GM21526 (cell line): Measurements from ENCODE around the gene GALR3.

Experiments used
- ATAC-seq: cut with Tn5 transposase; IDR thresholded peaks from one replicate; pipeline ENCODE4 v1.9.1; 2021; ENCODE audit warnings: moderate library complexity; ENCODE audit not compliant: unreplicated experiment, low FRiP score

GALR3 gene

DNA sequence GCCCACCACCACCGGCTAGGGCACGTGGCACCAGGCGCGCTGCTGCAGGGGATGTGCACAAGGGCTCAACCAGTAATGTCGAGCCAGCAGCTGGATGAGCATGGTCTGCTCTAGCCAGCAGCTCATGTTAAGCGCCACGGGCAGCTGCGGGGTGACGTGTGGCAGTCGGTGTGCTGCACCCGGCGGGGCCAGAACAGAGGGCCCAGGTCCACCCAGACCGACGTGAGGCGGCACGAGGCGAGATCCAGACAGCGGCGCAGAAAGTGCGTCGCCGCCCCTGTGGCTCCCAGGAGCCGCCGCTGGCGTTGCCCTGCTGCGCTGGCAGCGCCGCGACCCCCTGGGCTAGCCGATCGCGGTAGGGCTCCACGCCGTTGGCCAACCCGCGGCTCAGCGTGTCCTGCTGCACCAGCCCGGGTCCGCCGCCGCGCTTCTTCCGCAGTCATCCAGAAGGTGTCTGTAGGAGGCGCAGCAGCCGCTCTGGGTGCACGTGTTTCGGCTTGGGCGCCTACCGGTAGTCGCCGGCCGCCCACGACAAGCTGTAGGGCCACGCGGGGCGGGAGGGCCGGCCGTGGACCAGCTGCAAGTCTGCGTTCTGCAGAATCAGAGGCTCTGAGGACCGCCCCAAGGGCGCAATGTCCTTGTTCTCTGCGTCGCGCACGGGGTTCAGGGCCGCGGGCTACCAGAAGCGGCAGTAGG lies 4.6 kb upstream of the GALR3 start:
- ATAC-seq, result no peak

DNA sequence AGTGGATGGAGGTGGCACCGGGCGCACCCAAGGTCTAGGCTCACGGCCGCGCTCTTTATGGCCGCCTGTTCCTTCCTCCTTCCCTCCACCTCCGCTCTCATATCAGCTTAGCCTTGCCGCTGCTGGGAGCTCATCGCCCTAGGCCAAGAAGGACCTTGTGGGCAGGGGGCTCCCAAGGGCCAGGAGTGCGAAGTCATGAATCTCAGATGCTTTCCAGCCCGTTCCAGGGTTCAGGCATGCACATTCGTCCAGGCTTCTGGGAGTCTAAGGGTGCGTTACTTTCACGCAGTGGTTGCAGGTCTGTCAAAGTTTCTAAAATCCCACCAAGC lies 4.1 kb upstream of the GALR3 start:
- ATAC-seq, result no peak

DNA sequence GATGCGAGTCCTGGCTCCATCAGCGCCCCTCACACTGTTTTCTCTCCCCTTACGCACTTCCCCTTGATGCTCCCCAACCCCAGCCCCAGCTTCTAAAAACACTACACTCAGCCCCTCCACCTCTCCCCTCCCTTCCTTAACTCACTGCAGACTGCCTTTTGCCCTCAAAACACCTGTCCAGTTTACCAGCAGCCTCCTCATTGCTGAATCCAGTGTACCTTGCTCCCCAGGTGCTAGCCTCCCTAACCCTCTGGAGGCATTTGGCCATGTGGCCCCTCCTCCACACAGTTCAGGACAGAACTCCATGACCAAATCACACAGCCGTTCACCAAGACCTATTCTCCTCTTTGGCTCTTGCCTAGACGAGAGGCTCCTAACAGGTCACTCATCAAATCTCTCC lies 2.8 kb upstream of the GALR3 start:
- no peak for ATAC-seq

DNA sequence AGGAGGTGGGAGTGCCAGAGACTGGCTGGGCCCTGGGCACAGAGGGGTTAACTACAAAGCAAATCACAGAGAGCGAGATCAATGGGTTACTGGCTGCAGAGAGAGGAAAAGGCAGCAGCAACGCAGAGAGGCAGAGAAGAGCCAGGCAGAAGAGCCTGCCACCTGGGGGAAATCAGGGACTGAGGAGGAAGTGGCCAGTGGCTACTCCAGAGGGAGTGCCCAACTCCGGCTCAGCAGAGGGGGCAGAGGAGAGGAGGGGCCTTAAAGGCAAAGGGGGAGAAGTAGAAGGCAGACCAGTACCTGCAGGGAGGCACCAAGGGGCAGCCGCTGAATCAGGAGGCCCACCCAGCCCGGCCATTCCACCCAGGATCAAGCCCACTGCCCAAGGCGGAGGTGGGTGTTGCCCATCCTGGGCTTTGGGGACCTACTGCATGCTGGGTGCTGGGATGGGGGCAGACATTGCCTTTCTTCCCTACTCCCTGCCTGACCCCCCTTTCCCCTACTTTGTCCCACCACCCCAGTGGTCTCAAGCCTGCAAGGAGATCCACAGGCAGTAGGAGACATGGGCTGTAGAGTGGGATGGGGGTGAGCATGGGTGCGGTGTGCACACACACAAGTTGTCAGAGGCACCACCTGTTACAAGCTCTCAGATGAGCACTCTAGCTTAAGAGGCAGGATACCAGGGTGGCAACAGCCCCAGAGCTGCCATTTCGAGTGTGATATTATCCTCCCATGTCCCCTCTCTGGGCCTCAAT lies 926 bp upstream of the GALR3 start:
- no peak for ATAC-seq

DNA sequence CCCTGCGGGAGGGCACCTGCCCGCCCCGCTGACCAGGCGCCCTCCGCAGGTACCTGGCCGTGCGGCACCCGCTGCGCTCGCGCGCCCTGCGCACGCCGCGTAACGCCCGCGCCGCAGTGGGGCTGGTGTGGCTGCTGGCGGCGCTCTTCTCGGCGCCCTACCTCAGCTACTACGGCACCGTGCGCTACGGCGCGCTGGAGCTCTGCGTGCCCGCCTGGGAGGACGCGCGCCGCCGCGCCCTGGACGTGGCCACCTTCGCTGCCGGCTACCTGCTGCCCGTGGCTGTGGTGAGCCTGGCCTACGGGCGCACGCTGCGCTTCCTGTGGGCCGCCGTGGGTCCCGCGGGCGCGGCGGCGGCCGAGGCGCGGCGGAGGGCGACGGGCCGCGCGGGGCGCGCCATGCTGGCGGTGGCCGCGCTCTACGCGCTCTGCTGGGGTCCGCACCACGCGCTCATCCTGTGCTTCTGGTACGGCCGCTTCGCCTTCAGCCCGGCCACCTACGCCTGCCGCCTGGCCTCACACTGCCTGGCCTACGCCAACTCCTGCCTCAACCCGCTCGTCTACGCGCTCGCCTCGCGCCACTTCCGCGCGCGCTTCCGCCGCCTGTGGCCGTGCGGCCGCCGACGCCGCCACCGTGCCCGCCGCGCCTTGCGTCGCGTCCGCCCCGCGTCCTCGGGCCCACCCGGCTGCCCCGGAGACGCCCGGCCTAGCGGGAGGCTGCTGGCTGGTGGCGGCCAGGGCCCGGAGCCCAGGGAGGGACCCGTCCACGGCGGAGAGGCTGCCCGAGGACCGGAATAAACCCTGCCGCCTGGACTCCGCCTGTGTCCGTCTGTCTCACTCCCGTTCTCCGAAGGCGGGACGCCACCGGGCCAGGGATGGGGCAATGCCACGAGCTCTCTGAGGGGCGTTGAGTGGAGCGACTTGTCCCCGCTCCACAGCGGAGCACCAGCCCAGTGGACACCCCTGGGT lies 1.8 kb downstream of the GALR3 start:
- no peak for ATAC-seq

DNA sequence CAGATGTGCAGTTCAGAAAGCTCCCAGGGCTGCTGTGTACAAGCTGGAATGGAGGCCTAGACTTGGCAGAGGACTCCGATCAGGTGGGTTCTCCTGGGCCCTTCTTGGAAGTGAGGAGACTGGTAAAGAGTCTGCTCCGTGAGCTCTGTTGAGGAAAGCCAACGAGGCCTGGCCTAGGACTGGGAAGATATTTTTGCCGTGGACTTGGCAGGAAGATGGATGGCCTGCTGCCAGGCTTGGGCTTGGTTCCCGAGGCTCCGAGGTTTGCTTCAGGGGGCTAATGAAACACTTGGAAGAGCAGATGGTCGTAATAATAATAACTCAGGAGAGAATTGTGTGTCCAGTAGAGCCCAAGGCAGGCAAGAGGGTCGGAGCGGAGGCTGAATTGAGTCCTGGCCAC lies 3.9 kb downstream of the GALR3 start:
- no peak for ATAC-seq

DNA sequence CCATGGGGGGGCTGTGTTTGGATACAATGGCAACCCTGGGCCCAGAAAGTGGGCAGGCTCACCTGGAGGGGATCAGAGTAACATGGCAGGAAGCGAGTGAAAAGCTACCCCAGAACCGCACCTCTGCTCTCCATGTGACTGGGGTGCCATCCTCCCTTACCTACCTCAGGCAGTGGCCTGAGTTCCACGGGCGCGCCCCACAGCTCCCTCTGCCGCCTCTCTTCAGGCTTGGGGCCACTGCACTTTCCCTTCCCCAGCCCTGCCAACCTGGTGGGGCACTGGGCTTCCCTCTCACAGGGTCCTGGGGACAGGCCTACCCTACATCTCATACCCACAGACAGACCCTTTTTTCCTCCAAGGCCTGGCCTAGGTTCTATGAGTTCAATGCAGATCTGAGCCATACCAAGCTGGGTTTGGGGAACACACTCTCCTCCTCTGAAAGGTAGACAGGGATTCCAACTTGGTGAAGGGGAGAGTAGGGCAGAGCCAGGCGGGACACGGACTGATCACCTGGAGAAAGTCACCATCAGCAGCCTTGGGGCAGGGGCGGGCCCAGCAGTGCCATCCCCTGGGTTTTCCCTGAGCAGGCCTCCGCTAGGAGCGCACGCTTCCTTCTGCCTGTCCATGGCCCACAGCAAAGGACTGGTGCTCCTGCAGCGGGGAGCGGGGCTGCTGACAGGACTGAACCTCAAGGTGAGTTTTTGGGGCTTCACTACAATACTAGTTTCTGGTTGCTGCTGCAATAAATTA lies 7.1 kb downstream of the GALR3 start:
- ATAC-seq, result no peak

DNA sequence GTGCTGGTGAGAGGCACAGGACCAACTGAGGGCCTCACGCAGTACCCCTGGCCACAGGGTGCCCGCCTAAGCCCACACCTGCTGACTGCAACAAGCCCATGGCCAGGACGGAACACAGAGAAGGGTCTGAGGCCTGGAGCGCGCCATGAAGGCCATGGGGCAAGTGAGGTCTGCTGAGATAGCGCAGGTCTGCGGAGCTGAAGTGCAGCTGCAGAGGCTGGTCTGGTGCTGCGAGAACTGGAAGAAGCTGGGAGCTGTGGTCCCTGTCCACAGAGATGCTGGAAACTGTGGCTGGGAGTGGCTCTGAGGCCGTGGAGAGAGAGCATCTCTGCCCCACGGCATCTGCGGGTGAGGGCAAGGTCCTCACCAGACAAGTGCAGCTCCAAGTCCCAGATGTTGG lies 8.3 kb downstream of the GALR3 start:
- ATAC-seq, result no peak

DNA sequence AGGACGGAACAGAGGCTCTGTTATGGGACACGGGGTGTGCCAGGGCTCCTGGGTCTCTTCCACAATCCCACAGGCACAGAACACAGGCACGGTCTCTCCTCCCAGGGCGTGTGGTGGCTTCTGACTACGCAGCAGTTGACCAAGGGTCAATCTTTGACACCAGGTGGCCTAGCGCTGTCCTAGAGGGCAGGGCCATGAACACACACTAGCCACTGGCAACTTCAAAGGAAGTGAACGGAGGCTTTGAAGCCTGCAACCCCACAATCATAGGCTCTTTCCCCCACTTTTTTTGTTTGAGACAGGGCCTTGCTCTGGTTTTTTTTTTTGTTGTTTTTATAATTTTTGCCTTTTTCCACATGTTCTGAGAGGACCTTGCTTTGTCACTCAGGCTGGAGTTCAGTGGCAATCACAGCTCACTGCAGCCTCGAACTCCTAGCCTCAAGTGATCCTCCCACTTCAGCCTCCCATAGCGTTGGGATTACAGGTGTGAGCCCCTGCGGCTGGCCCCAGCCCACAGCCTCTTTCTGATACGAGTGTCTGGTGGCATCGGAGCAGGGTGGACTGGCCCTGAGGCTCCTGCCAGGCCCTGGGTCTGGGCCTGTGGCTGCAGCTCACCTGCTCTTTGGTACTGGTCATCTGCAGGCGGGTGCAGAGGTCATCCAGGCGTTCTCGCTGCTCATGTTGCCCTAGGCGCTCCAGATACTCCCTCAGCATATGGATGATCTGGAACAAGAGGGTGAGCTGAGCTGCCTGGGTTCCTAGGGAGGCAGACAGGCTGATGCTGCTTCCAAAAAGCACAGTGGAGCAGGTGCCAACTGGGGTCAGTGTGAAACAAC lies 9.1 kb downstream of the GALR3 start:
- ATAC-seq, result no peak

DNA sequence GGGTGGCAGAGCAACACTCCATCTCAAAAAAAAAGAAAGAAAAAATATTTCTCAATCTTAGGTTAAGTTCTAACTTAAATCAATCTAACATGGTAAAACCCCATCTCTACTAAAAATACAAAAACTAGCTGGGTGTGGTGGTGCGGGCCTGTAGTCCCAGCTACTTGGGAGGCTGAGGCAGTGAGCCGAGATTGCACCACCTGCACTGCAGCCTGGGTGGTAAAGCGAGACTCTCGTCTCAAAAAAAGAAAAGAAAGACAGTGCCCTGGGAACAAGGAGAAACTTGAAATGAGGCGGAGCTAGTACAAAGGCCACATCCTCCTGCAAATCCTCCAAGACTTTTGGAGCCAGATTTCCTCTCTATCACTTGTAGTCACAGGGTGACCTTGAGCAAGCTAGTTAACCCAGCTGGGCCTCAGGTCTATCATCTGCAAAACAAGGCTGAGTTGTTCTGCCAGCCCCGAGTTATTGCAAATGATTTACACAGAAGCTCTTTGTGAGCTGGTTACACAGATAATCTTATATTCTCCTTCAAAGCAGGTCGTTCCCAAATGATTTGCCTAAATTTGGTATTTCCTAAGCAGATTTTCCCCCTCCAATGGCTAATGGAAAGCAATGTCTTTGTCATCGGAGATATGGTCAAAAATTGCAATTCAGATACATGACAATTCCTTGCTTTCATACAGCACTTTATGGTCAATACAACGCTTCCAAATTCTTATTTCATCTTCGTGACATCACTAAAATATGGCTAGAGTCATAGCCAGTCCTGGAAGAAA lies 19.0 kb downstream of the GALR3 start:
- no peak for ATAC-seq

DNA sequence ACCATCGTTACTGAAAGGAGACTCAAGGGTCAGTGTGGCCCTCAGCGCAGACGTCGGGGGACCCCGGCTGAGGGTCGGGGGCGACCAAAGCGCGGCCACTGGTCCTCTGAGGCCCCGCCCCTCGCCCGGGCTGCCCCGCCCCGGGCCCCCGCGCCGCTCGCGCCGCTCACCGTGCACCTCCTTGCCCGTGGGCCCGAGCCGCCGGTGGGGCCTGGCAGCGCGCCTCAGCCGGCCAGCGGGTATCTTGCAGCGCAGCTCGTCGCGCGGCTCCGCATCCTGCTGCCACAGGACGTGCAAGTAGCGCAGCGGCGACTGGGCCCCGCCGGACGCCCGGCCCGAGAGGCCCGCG lies 20.5 kb downstream of the GALR3 start:
- peak; percentile 41 for ATAC-seq

DNA sequence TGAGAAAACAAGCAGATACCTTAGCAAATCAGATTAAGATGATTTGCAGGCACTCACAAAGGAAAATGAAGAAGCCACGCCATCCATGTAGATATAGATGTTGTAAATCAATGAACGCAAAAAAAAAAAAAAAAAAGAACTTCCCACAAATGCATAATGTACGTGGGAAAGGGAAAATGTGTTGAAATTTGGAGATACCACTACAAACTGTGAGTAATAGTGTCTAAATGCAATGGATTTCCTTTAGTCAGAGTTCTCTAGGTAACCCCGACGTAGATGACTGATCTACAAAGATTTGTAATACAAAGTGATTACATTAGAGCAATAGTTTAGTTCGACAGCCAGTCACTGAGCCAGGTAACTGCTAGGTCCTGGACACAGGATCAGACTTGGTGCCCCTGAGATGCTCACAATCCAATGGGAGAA lies 21.7 kb downstream of the GALR3 start:
- no peak for ATAC-seq

DNA sequence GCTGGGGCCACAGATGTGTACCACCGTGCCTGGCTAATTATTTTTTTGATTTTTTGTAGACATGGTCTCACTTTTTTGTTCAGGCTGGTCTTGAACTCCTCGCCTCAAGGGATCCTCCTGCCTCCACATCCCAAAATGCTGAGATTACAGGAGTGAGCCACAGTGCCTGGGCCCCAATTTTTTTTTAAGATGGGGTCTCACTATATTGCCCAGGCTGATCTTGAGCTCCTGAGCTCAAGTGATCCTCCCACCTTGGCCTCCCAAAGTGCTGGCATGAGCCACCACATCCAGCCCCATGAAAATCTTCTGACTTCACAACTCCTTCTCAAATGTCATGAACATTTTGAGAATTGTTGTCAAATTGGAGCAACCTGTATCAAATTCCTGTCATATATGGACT lies 23.3 kb downstream of the GALR3 start:
- no peak for ATAC-seq

DNA sequence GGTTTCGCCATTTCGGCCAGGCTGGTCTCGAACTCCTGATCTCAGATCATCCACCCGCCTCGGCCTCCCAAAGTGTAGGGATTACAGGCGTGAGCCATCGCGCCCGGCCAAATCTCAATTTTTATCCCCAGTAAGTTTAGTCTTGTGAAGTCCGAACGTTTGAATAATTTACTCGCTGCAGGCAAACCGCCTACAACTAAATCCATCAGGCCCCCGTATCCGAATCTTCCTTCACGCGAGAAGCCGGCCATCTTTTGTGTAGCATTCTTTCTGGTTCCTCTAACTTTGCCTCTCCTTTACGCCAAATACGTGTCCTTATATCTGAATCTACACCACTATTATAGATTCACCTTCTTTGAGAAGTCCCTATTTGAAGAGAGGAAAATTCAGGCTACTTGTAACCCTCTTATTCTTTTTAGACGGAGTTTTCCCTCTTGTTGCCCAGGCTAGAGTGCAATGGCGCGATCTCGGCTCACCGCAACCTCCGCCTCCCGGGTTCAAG lies 25.5 kb downstream of the GALR3 start:
- ATAC-seq, result no peak

DNA sequence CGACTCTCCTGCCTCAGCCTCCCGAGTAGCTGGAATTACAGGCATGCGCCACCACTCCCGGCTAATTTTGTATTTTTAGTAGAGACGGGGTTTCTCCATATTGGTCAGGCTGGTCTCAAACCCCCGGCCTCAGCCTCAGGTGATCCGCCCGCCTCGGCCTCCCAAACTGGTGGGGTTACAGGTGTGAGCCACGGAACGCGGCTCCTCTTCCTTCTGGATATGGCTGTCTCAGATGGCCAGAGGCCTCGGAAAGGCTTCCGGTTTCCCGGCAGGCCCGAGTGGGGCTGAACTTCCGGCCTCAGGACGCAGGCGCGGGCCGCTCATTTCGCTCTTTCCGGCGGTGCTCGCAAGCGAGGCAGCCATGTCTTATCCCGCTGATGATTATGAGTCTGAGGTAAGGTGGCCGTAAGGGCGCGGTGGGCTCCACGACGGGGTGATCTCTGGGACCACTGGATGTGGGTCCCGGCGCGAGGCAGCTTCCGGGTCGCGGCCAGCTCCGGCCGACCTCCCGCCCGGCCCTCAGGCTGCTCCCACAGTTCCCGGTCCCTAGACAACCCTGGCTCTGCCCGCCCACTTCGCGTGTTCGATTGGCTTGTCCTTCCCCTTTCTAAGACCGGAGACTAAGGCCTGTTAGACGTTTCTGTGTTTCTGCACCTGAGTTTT lies 26.0 kb downstream of the GALR3 start, which contains the start of gene EIF3L:
TSS of gene EIF3L (plus strand) at position 331 of the 663 bp plus-strand sequence. CDS start at position 362, 31 bp downstream.
- peak; percentile 54 for ATAC-seq

DNA sequence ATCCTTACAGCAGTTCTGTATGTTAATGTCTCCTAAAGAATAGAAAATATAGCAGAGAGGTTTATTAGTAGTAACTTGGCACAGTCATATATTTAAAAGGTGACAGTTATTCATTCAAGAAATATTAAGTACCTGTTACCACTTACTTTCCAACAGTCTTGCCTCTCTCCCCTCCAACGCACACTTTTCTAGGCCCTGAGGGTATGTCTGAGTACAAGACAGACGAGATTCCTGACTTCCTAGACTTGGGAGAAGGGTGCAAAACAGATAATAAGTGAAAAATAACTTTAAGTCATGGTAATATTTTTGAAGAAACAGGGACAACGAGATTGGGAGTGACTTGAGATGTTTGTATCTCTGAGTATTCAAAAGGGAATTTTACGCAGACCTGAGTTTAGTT lies 27.6 kb downstream of the GALR3 start:
- ATAC-seq, result no peak

DNA sequence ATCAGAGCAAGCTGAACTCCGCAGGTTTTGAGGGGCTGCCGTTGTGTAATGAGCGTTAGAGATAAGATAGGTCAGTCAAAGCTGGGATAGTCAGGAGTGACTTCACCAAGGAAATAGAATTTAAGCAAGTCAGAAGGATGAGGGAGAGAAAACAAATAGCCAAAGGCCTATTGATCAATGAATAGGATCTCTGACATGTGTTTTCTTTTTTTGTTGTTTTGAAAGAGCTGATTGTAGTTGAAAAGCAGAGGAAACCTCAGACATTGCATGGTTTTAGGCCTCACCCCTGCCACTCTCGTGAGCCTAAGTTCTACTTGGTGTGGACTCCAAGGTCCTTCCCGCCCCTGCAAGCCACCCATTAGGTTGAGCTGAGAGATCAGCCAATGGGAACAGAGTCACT lies 29.2 kb downstream of the GALR3 start:
- ATAC-seq, result no peak

DNA sequence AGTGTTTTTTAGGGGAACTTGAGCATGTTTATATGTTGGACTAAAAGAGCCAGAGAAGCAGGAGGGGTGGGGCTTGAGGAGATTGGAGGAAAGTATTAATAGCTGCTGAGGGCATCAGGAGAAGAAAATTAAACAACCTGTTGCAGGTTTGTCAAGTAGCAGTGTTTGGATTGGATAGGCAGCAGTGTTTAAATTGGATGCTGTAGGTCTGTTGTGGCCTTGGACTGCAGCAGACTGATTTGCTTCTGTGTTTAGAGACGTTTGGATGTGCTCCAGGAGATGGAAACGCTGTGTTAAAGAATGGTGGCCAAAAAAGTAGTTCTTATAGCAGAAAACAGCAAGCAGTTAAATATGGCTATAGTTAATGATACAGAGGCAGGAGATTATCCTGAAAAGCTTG lies 31.8 kb downstream of the GALR3 start:
- ATAC-seq, result no peak
